ENCODE data around the gene THADA. TPM values are rescaled to one million over a fixed set of nuclear protein-coding genes. Genes with fewer than 3 reads are reported as not detected.

The THADA gene
- total RNA-seq, 1 experiment from 2014 or later = 20.1 TPM

DNA sequence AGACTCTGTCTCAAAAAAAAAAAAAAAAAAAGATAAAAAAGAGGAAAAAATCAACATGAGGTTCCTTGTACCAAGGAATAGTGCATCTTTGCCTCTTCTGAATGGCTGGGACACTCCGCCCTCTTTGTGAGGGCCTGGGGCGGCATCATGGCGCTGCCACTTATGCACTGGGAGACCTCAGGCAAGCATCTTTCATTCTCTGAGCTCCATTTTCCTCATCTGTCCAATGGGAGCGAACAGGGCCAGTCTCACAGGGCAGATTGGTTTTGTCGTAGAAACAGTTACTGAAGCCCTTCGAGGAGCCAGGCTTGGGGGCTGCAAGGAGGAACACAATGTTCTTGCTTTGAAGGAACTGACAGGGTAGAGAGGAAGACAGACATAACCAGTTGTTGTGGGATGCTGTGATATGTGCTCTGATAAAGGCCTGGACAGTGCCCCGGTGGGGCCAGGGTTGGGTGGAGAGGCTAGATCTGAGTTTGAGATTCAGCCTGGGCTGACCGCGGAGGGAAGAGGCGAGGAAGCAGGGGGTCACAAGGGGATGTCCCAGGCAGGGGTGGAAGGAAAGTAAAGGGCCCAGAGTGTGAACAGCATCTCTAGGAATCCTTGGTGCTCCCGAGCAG is 383.5 kb downstream of the THADA start:
- Histone ChIP-seq H3K18ac (ENCODE audit: insufficient read length, low read depth, low read length) (no peak overlapping the region), H2BK20ac (ENCODE audit: low read depth, low read length, poor library complexity, severe bottlenecking) (no peak overlapping the region), H2AK5ac (ENCODE audit: insufficient read length, low read length) (no peak overlapping the region), H3K4me2 (ENCODE audit: insufficient read depth, insufficient read length, low read length) (no peak overlapping the region), H3K4me1 (ENCODE audit: insufficient read depth, low read length) (peaks cover 3% of the 10 kb centered on the region; the same call in 1 of the 2 replicates), H3K79me1 (ENCODE audit: insufficient read depth, low read depth, low read length, poor library complexity, severe bottlenecking) (no peaks in the 10 kb centered on the region), H3K79me2 (ENCODE audit: insufficient read depth, low read length) (no peaks in the 10 kb centered on the region), H3K27me3 (ENCODE audit: insufficient read depth, low read length) (no peaks in the 10 kb centered on the region), H4K20me1 (ENCODE audit: control insufficient read depth, insufficient read depth, insufficient read length) (no peaks in the 10 kb centered on the region), H2BK12ac (ENCODE audit: insufficient read length, low read depth, low read length) (no peak overlapping the region), H4K8ac (replicated peaks; ENCODE audit: insufficient read length, low read depth, low read length) (no peak overlapping the region), H2BK5ac (ENCODE audit: insufficient read length, low read length) (no peak overlapping the region), H3K27ac (ENCODE audit: insufficient read length, low read depth, low read length) (no peak overlapping the region), H3K56ac (ENCODE audit: insufficient read length, low read depth, low read length) (no peak overlapping the region), H2BK15ac (ENCODE audit: low read depth, low read length) (no peak overlapping the region), H3K14ac (ENCODE audit: insufficient read depth, low read length) (no peak overlapping the region), H3K9ac (ENCODE audit: extremely low read depth, insufficient read length, low read length) (no peak overlapping the region), H3K23me2 (ENCODE audit: insufficient read length, low read depth, low read length, poor library complexity, severe bottlenecking) (no peaks in the 10 kb centered on the region), H2BK120ac (ENCODE audit: low read depth, low read length, poor library complexity, severe bottlenecking) (no peak overlapping the region), H3K23ac (ENCODE audit: insufficient read length, low read depth, low read length) (no peak overlapping the region), H3K4ac (ENCODE audit: low read depth, low read length) (no peak overlapping the region), H4K91ac (ENCODE audit: insufficient read length, low read depth, low read length) (no peak overlapping the region), H3T11ph (ENCODE audit: low read length) (no peak overlapping the region), H3K9me3 (ENCODE audit: control insufficient read depth, low read depth, low read length) (no peaks in the 10 kb centered on the region), H4K5ac (ENCODE audit: insufficient read length, low read depth, low read length) (no peak overlapping the region), H2AFZ (ENCODE audit: low read length) (no peak overlapping the region)
- TF ChIP-seq, protein P1, sequence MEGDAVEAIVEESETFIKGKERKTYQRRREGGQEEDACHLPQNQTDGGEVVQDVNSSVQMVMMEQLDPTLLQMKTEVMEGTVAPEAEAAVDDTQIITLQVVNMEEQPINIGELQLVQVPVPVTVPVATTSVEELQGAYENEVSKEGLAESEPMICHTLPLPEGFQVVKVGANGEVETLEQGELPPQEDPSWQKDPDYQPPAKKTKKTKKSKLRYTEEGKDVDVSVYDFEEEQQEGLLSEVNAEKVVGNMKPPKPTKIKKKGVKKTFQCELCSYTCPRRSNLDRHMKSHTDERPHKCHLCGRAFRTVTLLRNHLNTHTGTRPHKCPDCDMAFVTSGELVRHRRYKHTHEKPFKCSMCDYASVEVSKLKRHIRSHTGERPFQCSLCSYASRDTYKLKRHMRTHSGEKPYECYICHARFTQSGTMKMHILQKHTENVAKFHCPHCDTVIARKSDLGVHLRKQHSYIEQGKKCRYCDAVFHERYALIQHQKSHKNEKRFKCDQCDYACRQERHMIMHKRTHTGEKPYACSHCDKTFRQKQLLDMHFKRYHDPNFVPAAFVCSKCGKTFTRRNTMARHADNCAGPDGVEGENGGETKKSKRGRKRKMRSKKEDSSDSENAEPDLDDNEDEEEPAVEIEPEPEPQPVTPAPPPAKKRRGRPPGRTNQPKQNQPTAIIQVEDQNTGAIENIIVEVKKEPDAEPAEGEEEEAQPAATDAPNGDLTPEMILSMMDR (conservative IDR thresholded peaks at IDR 0.05) = no peak
- Mint-ChIP-seq H3K36me3 (ENCODE audit: insufficient read depth in 1 of 3, low read depth in 3 of 3) (no peaks in the 10 kb centered on the region), H3K27me3 (ENCODE audit: low read depth) (peaks cover 2% of the 10 kb centered on the region; the same call in 1 of the 2 replicates), H3K9me3 (no peaks in the 10 kb centered on the region), H3K27ac (peak overlapping the region in 2 of 3 experiments; percentile 26 to 74; a peak in 4 of 7 replicates), H3K4me1 (peaks cover 26 to 43% of the 10 kb centered on the region in 2 experiments), H3K4me3 (no peak overlapping the region)
- no peak for DNase-seq
- no CpG with 5 or more reads among the region's 11 CpGs for WGBS (ENCODE audit: extremely low coverage, insufficient read length, low lambda C conversion rate)

Measured in H9 (cell line).